NCI-H2196 (cell line): Measurements from ENCODE around the gene ILF2.

Experiments used
- DNase-seq: peaks from one replicate; lab custom pipeline; 2025; ENCODE audit not compliant: unreplicated experiment; lab: John Stamatoyannopoulos, UW

The ILF2 gene

DNA sequence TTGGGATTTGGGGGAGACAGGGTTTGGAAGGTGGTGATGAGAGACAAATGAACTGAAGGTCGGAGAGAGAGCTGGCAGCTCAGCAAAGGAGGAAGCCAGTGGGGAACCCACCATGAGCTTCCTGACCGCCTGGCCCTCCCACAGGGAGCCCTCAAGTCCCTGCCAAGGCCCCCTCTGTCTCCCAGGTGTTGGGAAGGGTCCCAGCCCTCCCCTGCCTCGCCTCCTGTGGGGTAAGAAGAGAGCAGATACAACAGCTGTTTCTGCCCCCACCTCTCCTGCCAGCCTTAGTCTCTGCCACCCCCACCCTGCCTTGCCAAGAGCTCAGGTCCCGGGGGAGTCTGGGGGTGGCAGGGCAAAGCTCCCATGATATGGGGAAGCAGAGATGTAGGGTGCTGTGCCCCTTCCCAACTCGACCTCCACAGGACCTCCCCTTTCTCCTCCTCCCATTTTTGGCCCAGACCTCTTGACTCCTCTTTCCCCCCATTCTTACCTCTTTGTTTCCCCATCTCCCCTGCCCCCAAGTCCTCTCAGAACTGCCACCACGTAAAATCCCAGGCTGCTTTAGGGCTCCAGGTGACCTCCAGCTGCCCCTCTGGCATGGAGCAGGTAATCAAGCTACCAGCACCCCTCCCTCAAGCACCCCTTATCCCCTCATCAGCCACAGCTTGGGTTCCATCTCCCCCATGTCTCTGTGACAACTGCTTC is 42.0 kb downstream of the ILF2 start:
- no peak for DNase-seq

GRCh38 chr1:153627715-153628626 is 42.8 kb downstream of the ILF2 start, which contains the start of gene S100A1:
S100A1 (plus strand) TSS chr1:153628434; CDS start chr1:153630522, 2,088 bp downstream.
- DNase-seq = peak; percentile 6

- DNase-seq = peak; percentile 90
These were observed 43.7 kb downstream of the ILF2 start, which contains the start of gene S100A13 for GRCh38 chr1:153626904-153627714. S100A13 (minus strand) TSS chr1:153627505; CDS start chr1:153626472, 1,033 bp downstream.

DNA sequence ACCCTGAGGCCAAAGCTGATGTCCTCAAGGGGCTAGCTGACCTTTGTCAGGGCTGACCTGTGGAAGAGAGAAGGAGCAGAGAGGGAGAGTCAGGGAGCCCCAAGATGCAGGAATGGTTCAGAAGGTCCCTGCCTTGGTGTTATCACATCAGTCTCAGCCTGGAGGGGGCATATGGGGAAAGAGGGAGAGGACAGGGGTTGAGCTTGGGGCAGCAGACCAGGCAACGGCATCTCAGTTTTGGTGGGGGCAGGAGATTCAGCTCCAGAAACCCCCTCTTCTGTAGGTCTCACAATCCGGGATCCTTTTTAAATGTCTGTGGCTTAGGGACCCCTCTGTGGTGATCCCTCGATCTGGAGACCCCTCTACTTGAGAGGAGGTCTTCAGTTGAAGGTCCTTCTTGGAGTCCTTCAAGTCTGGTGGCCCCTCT is 44.3 kb downstream of the ILF2 start:
- DNase-seq = no peak

DNA sequence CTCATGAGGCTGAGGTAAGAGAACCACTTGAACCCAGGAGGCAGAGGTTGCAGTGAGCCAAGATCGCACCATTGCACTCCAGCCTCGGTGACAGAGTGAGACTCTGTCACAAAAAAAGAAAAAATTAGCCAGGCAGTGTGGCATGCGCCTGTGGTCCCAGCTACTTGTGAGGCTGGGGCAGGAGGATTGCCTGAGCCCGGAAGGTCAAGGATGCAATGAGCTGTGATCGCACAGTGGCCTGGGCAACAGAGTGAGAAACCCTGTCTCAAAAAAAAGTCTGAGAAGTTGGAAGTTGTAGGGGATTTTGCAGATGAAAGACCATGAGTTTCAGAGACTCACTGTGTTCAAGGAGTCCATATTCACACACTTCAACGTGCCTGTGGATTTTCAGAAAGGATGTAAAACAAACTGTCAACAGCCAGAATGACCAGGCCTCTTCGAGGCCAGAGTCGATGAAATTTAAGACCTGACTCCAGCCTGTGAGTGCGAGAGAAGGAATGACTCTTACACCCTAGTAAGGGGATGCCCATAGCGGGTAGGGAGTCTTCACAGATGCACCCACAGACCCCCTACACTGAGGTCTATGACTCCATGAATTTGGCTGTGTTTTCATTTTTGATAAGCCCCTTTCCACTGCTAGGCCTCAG is 45.7 kb downstream of the ILF2 start:
- no peak for DNase-seq

- no peak for DNase-seq
These were observed 47.7 kb downstream of the ILF2 start for GRCh38 chr1:153623101-153623500.

DNA sequence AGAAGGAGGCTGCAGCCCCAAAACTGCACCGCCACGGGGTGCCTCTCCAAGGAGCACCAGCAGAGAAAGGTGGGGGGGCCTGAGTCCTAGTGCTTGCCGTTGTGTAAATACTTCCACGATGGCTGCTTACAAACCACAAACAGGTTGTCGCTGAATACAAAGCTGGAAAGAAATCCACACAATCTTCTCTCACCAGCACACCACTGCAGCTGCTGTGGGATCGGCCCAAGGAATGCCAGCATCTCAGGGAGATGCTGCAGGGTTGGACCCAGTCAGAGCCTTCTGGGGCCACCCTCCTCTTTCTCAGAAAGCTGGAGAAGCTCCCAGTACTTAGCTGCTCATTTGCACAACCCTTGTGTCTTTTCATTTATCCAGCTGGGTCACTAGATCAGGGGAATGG is 51.6 kb downstream of the ILF2 start:
- DNase-seq = no peak

DNA sequence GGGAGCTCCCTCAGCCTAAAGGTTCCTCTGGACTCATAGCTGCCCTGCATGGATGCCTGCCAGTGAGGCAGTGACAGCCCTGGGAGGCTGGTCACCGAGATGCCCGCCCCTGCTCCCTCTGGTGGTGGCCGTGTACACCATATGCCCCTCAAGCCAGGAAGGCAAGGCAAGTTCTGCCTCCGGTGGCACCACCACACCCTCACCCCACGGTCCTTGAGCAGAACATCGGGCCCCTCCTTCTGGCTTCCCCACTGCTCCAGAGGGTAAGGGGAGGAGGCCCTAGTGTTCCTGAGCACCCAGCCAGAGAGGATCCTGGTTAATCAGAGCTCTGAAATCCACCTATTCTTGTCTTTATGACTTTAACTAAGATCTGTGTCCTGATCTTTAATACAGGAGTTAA is 53.1 kb downstream of the ILF2 start:
- peak; percentile 55 for DNase-seq

DNA sequence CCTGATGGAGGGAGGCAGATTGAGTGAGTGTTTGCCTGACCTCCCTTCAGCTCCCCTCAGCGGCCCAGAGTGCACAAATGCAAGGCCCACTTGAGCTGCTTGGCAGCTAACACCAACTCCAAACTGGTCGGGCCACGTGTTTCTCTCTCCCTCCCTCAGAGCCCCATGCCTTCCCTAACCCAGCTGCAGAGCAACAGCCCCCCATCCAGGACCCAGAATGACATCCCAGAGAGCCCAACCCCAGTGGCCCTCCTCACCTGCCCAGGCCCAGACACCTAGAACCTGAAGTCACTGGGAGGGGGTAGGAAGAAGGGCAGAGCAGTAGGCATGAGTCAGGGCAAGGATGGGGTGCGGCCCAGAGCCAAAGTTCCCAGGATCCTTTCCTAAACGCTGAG is 53.9 kb downstream of the ILF2 start:
- no peak for DNase-seq

GRCh38 chr1:153616144-153616916 is 54.5 kb downstream of the ILF2 start, which contains the start of gene S100A14:
S100A14 (minus strand) TSS chr1:153616325; CDS start chr1:153615858, 467 bp downstream.
- DNase-seq = peak; percentile 48

DNA sequence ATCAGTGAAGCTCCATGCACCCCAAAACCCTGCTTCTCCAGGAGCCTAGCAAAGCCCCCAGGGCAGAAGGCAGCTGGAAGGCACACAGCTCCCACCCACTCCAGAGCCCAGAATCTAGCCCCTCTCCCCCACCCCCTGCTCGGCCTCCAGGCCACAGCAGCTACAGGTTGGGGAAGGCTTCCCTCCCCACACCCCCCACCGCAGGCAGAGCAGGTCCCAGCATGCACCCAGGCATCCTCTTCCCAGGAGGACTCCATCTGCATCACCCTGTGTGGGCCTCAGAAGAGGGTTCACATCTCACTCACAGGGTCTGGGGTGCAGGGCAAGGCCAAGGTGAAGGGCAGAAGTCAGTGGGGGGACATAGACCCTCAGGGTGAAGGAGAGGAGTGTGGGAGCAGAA is 55.4 kb downstream of the ILF2 start:
- DNase-seq = no peak

- DNase-seq = no peak
These were observed 55.9 kb downstream of the ILF2 start for GRCh38 chr1:153614906-153615305.

DNA sequence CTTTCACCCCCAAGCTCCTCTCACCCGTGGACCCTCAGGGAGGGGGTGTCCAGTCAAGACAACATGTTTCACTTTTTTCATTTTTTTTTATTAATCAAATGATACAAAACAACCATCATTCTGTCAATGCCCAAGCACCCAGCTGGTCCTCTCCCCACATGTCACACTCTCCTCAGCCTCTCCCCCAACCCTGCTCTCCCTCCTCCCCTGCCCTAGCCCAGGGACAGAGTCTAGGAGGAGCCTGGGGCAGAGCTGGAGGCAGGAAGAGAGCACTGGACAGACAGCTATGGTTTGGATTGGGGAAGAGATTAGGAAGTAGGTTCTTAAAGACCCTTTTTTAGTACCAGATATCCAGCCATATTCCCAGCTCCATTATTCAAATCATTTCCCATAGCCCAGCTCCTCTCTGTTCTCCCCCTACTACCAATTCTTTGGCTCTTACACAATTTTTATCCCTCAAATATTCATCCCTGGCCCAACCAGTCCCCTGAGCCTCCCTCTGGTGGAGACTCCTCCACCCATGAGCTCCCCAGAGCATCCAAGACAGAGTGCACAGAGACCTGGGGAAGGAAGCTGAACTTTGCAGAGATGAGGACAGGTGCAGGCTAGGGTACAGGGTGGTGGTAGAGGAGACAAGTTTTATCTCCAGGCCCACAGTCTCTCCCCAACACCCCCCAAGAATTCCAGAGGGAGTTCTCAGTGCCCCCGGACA is 56.4 kb downstream of the ILF2 start:
- DNase-seq = no peak

DNA sequence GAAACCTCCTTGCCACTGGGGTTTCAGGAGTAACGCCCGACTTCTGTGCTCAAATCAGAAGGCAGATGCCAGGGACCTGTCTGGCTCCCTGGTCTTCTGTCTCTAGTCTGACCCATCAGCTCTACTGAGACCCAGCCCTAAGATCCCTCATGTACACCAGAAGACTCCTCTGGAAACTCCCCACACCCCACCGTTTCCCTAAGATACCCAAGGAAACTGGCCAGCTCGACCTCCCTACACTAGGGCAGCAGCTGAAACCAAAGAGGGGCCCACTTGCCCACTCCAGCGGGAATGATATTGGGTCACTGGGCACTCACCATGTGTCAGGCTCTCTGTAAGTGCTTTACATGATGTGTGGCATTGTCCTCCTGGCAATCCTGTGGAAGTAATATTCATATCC is 57.4 kb downstream of the ILF2 start:
- no peak for DNase-seq

DNA sequence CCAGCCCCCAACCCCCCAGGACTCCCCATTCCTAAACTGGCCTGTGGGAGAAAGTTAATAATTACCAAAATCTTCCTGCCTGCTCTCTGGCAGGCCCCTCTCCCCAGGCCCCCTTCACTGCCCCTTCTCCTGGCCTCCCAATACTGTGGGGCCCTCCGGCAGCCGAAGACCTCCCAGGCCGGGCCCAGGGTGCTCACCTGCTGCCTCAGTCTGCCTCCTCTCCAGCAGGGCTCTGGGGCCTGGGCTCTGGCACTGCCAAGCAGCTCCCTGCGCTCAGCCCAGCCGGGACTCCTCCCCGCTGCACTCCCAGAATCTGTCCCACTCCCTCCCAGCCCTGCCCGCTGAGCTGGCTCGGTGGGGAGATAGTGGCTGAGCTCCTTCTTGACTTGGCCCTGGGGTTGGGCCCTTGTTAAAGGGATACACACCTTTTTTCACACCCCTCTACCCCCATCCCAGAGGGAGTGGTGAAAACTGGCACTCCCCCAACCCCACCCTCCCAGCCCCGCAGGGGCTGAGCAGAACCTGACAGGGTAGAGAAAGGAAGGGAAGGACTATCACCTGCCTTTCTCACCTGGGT is 58.0 kb downstream of the ILF2 start, which contains the start of gene S100A16:
Gene S100A16 (minus strand): TSS at position 383 of the 577 bp plus-strand sequence. CDS start 4,986 bp downstream, outside the sequence.
- DNase-seq = no peak

DNA sequence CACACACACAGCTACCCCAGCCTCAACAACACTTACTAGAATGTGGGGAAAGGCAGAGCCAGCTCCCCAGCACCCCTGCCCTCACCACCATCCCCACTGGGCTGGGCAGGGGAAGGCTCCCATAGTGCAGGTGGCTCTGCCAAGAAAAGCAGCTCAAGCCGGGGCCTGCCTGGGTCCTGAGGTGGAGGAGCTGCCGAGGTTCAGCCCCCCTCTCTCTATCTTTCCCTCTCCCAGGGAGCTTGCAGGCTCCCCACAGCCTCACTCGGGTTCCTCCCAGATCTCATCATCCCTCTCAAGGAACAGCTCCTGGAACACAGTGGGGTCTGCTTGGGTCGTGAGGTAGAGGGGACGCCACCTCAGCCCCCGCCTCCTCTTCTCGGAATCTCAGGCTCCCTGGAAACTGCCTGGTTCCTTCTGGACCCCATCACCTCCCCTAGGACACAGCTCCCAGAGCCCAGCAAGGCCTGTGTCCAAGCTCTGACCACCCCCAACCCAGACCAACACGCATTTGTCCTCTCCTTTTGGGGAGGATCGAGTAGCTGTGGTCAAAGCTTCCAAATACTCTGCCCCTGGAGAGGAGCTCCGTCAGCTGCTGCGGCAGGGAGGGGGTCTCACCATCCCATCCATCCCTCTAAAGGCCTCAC is 58.6 kb downstream of the ILF2 start:
- no peak for DNase-seq
